ENCODE data around the gene MAPK8. TPM values are rescaled to one million over a fixed set of nuclear protein-coding genes. Genes with fewer than 3 reads are reported as not detected.

Gene MAPK8
- total RNA-seq, 4 donors from 2014 or later, result 13.6 to 182 (median 41.7) TPM

DNA sequence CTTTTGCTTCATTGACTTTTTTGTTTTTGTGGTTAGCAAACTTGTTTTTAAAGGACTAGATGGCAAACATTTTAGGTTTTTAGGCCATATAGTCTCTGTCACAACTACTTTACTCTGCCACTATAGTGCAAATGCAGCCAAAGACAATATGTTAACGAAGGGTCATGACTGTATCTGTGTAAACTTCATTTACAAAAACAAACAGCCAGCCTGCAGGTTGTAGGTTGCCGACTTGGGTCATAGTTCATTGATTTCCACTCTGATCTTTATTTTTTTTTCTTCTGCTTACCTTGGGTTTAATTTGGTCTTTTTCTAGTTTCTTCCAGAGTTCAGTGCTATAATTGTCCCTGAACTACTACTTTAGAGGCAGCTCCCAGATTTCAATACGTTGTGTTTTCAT lies 178.4 kb downstream of the MAPK8 start:
- no peaks in the 10 kb centered on the region for H3K27me3 ChIP-seq
- TF ChIP-seq POLR2A (IDR thresholded peaks at IDR 0.05), result no peak
- TF ChIP-seq, protein P1, sequence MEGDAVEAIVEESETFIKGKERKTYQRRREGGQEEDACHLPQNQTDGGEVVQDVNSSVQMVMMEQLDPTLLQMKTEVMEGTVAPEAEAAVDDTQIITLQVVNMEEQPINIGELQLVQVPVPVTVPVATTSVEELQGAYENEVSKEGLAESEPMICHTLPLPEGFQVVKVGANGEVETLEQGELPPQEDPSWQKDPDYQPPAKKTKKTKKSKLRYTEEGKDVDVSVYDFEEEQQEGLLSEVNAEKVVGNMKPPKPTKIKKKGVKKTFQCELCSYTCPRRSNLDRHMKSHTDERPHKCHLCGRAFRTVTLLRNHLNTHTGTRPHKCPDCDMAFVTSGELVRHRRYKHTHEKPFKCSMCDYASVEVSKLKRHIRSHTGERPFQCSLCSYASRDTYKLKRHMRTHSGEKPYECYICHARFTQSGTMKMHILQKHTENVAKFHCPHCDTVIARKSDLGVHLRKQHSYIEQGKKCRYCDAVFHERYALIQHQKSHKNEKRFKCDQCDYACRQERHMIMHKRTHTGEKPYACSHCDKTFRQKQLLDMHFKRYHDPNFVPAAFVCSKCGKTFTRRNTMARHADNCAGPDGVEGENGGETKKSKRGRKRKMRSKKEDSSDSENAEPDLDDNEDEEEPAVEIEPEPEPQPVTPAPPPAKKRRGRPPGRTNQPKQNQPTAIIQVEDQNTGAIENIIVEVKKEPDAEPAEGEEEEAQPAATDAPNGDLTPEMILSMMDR (IDR thresholded peaks at IDR 0.05), result no peak
- H3K4me3 ChIP-seq, result no peak overlapping the region
- no peaks in the 10 kb centered on the region for H3K4me1 ChIP-seq
- no peak for DNase-seq
- intact Hi-C loops (cut with DNase I; ENCODE audit: low total_unique reads), result no loop called here
- no peak overlapping the region for H3K27ac ChIP-seq
- no peaks in the 10 kb centered on the region for H3K9me3 ChIP-seq
- H3K36me3 ChIP-seq, result no peaks in the 10 kb centered on the region

DNA sequence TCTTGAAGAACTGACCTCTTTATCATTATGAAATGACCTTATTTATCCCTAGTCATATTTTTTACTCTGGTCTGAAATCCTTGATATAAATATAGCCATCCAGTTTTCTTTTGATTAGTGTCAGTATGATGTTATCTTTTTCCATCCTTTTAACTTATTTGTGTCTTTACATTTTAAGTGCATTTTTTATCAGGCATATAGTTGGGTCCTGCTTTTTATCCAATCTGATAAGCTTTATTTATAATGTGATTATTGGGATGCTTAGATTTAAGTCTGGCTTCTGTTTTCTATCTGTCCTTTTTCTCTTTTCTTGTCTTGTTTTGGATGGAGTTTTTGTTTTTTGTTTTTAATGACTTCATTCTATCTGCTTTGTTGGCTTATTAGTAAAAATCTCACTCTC lies 179.2 kb downstream of the MAPK8 start:
- Histone ChIP-seq H3K27me3 (no peaks in the 10 kb centered on the region), H3K27ac (no peak overlapping the region), H3K9me3 (no peaks in the 10 kb centered on the region), H3K36me3 (no peaks in the 10 kb centered on the region), H3K4me1 (no peaks in the 10 kb centered on the region), H3K4me3 (no peak overlapping the region)
- TF ChIP-seq POLR2A (IDR thresholded peaks at IDR 0.05), result no peak
- TF ChIP-seq, protein P1 (IDR thresholded peaks at IDR 0.05), result no peak
- intact Hi-C loops (cut with DNase I; ENCODE audit: low total_unique reads), result no loop called here
- no peak for DNase-seq

DNA sequence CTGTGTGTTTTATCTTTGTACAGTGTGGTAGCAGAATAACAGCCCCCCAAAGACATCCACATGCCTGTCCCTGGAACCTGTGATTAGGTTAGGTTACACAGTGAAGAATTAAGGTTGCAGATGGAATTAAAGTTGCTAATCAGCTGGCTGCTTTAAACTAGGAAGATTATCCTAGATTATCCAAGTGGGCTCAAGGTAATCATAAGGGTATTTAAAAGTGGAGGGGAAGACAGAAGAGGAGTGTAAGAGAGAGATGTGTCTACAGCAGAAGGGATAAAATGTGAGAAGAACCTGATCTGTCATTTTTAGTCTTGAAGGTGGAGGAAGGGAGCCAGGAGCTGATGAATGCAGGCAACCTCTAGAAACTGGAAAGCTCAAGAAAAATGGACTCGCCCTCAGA lies 180.8 kb downstream of the MAPK8 start:
- Histone ChIP-seq H3K27ac (no peak overlapping the region), H3K4me3 (no peak overlapping the region), H3K4me1 (no peaks in the 10 kb centered on the region), H3K27me3 (no peaks in the 10 kb centered on the region), H3K36me3 (no peaks in the 10 kb centered on the region), H3K9me3 (no peaks in the 10 kb centered on the region)
- intact Hi-C loops (cut with DNase I; ENCODE audit: low total_unique reads), result no loop called here
- TF ChIP-seq, protein P1 (IDR thresholded peaks at IDR 0.05), result no peak
- TF ChIP-seq POLR2A (IDR thresholded peaks at IDR 0.05), result no peak
- no peak for DNase-seq

Other genes with a start within 250 kb of the MAPK8 start
- 1 to 10 TPM in 1 of 4 donors, under 1 TPM in 2, not detected in 1; 0.21 to 2.5 (median 0.26) TPM for gene FRMPD2, start 32.0 kb upstream of the MAPK8 start, total RNA-seq